H4 (cell line): ENCODE data around the gene TTLL11. TPM values are rescaled to one million over a fixed set of nuclear protein-coding genes. Genes with fewer than 3 reads are reported as not detected.

Experiments
- DNase-seq: peaks from one replicate; pipeline ENCODE4 v3.0.0-alpha.2; 2015; ENCODE audit warnings: low spot score
- total RNA-seq: library from RNA; depleted of rRNA; stranded (reverse); fragments of >200 nt; shearing (Covaris generic); gene quantifications from 2 replicates; pipeline ENCODE4 v1.2.3, GENCODE V29; 2014

The TTLL11 gene
- total RNA-seq, 1 experiment from 2014 or later, result 2.0 TPM

GRCh38 chr9:121786998-121787422 is 306.1 kb downstream of the TTLL11 start:
- DNase-seq, result no peak

- no peak for DNase-seq
These were observed 306.6 kb downstream of the TTLL11 start for GRCh38 chr9:121786543-121786948.

DNA sequence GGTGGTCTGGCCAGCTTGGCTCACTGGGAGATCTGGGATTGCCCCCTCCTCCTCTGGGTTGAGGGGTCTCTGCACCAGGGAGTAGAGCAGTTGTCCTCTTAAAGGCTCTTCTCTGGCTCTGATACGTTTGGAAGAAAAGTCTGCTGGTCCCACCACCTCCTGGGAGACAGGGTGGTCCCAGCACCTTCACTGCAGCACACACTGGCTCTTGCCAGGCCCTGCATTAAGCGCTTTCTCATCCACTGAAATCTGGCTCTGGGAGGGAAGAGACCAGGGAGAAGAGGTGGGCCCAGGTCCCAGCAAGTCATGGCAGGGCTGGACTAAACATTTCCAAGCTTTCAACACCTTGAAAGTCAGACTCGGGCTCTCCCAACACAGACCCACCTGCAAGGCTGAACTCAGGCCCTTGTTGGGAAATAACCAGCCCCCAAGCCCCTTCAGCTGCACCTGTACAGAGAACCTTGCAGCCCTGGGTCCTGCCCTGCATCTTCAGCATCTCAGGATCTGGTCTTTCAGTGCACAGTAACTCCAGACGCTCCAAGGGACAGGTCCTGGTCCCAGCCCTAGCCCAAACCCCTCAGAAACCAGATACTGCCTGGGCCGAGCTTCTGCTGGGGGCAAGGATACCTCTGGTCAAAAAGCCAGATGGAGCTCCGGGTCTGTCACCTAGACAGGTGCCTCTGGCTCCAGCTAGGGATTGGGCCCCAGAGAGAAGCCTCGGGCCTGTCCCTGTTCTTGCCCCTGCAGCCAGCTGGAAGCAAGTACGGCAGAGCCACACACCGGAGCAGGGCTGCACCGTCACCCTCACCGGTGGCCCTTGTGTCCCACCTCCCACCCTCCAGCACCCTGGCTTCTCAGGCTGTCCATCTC is 307.2 kb downstream of the TTLL11 start:
- DNase-seq, result no peak

DNA sequence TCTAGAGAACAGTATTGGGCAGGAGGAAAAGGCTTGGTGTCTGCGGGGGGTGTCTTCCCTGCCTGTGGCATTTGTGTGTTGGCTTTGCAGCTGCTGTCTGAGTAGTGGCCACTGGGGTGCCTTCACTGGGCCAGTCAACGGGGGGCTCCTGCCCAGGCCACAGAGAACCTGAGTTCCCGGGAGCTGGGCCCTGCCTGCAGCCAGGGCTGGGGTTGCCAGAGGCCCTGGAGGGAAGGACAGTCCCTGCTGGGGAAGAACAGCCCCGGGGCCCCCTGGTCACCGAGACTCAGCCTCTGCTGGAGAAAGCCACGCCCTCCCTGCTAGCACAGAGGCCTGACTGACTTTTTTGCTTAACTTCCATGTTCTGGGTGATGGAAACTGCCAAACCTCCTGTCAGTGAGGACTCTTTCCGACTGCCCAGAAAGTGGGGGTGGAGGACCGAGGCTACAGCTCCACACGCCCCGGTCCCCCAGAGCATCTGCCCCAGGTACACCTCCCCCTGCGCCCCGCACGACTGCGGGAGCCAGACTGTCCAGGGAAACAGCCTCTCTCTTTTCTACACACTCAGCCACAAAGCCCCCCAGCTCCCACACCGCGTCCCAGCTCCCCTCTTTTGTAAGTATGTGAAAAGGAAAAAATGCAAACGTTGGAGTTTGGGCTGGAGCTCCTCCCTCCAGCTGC is 308.2 kb downstream of the TTLL11 start:
- no peak for DNase-seq

DNA sequence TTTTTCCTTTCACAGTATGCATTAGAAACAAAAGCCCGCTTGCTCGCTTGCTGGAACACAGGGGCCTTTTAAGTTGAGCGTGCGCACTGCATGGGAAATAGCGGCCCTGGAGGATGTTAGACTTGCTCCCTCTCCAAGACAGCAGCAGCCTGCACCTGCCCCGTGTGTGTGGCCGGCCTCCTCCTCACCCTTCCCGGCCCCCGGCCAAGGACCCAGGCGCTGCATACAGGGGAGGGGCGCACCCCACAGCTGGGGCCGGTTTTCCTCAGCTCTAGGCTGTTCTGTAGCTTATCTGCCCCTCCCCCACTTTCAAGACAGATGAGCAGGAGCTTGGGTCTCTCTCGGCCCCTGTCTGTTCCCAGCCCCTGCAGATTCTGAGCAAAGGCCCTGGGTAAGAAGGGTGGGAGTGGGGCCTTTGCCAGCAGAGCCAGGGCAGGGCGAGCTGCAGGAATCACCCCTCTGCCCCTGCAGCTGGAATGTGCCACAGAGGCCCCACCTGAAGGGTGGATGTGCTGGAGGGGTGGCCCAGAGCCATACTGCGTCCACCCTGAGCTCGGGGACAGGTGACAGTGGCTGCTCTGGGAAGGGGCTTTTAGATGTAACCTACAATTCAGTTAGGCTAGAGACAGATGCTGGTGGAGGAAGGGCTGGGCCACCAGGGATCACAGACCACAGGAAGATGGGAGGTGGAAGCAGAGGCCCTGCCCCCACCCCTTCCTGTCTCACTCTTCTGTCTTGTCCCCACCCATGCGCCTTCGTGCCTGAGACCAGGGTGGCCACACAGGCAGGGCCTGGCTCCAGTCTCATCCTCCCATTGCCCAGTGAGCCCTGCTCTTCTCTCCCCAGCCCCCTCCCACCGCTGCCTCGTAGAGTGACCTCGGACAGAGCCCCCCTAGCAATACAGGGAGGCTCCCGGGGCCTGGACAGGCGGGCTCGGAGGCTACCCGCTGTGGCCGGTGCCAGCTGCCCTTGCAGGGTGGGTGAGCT is 309.3 kb downstream of the TTLL11 start:
- no peak for DNase-seq

- DNase-seq, result no peak
These were observed 310.0 kb downstream of the TTLL11 start for GRCh38 chr9:121783111-121783510.

GRCh38 chr9:121782514-121783110 is 310.5 kb downstream of the TTLL11 start:
- no peak for DNase-seq

- DNase-seq, result no peak
These were observed 311.2 kb downstream of the TTLL11 start for GRCh38 chr9:121781701-121782464.

DNA sequence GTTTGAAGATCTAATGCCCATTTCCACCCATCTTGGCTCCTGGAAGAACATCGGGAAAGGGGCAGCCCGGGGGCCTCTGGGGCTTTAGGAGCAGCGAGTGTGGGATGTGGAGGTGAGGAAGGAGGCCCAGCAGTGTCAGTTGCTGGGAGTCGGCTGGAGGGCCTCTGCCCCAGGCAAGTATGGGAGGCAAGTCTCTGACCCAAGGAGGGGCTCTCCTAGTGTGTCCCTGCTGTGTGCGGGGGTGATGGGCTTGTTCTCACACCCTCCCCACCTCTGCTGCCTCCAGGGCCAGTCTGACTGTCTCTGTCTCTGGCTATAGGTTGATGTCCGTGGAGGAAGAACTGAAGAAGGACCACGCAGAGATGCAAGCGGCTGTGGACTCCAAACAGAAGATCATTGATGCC is 312.0 kb downstream of the TTLL11 start:
- DNase-seq, result no peak

GRCh38 chr9:121780177-121781040 is 312.7 kb downstream of the TTLL11 start:
- DNase-seq, result no peak

DNA sequence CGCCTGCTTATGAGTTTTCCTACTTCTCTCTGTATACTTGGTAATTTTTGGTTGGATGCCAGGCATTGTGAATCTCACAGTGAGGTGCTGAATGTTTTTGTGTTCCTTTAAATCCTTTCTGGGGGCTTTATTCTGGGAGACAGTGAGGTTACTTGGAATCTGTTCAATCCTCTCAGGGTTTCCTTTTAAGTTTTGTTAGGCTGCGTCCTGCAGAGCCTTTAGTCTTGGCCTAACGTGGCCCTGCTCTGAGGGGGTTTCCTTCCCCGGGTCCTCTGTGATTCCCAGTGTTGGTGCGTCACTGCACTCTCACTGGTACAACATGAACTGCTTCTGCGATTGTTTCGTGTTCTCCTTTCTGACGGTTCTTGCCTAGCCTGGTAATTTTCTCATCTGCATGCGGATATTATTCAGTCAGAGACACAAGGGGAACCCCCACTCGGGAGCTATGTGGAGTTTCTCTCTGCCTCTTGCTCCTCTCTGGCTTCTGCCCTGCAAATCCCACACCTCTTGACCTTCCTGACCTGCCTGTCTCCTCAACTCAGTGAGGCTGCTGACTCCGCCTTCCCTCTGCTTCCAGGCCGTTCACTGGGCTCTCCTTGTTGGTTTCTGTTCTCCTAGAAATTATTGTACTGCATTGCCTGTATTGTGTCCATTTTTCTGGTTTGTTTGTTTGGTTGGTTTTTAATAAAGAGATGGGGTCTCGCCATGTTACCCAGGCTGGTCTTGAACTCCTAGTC is 313.6 kb downstream of the TTLL11 start:
- DNase-seq, result no peak

- DNase-seq, result no peak
These were observed 314.6 kb downstream of the TTLL11 start for GRCh38 chr9:121778252-121779225.

DNA sequence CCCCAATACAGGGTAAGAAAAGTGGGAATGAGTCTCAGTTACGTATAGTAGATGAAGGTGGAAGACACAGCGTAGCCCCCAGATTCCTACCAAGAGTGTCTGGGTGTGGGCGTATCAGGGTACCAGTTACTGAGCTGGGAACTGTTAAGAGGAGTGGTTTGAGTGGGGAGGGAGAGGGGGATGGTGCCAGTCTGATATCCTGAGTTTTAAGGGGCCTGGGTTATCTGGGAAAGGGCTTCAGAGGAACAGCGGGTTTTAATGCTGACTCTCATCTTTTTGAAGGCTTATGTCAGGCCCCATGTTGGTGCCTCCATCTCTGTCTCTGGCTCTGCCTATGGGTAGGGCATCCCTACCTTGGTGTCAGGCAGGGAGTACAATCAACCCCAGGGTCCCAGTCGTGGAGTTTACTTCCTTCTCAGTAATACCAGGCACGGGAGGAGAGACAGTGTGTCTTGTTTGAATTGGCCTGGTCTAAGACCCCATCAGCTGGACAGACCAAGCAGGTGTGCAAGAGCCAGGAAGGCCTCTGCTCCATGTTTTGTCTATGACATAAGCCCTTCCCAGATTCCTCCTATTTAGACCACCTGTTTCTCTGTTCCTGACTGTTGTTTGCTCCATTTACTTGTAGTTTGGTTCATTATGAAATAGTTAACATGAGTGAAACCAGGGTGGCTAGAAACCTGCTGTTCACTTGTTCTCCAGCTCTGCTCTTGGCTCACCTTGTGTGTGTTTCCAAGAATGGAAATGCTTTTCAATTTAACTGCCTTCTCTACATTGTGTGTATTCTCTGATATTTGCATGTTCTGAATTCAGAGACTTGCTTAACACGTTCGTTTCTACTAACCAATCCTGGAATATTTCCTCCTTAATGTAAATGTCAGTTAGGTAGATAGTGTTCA is 316.1 kb downstream of the TTLL11 start:
- no peak for DNase-seq

DNA sequence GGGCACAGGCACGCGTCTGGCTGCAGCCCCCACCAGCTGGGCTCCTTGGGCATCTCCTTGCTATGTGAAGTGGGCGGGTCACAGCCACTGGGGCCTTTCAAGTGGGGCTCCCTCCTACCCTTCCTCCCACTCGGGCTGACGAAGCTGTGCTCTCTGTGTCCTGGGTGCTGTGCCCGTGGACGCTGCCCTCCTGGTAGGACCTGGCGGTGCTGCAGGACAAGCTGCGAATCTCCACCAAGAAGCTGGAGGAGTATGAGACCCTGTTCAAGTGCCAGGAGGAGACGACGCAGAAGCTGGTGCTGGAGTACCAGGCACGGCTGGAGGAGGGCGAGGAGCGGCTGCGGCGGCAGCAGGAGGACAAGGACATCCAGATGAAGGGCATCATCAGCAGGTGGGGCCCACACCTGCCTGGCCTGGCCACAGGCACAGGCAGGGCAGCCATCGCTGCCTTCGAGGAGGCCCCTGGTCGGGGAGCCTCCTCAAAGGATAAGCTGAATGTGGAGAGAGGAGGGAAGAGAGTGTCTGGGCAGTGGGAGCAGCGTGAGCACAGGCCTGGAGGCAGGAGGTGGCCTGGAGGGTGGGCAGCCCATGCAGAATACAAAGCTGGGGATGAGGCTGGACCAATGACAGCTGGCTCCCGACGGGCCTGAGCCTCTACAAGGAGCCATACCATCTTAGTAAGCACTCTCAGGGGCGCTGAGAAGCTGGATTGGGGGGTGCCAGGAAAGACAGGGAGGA is 316.9 kb downstream of the TTLL11 start:
- no peak for DNase-seq

DNA sequence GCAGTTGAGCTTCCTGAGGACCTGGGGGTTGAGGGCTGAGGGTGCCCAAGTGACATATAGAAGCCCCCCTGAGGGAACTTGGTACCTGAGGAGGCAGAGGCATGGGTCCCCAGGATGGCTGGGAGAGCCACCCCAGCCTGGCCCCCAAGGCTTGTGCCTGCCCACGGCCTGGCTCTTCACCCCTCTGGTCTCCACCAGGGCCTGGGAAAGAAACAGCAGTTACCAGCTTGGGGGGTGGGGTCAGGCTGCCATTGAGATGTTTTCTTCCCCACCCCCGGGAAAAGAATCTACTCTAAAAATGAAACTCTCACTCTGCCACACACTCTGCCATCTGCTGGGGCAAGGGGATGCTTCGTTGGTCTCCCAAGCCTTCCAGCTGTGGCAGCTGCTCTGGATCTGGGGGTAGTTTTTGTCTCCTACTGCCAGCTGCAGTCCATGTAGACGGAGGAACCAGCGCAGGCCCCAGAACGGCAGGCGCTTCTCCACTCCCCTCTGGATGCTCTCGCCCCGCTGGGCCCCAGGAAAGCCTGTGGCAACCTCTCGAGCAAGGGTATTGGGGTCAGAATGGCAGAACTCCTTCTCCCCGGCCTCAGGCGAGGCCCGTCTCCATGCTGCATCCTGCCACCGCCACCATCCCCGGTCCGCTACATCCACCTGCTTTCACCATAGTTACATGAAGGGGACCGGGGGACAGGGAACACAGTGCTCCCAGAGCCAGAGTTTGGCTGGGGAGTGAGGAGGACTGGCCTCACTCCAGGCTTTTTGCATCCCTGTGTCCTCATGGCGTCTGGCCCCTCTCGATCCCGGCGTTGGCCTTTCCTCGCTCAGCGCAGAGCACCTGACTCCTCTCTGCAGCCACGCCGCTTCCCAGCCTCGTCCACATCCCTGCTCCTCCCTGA is 318.1 kb downstream of the TTLL11 start:
- DNase-seq, result no peak
